Astrocyte of the cerebellum (primary cell): Measurements from ENCODE around the gene NHSL1.

Experiments
- DNase-seq: peaks from one replicate; pipeline ENCODE4 v3.0.0-alpha.2; 2011; ENCODE audit warnings: low read depth
- H3K4me3 ChIP-seq: 2 replicates; pipeline ENCODE4 v1.5.1; 2011; ENCODE audit warnings: mild to moderate bottlenecking, low read depth, low read length, moderate library complexity
- CTCF ChIP-seq: IDR thresholded peaks from 2 replicates; pipeline ENCODE4 v1.5.1; 2012; ENCODE audit warnings: low read length, low read depth, moderate library complexity, mild to moderate bottlenecking; ENCODE audit errors: missing control alignments
- in situ Hi-C: cut with HindIII; loops from 2 replicates; pipeline ENCODE4 v1.10.0; 2017; ENCODE audit warnings: low sequenced_read_pairs

The NHSL1 gene

GRCh38 chr6:138377042-138377441 is 122.3 kb downstream of the NHSL1 start:
- TF ChIP-seq CTCF: no peak
- H3K4me3 ChIP-seq: no peak overlapping the region
- in situ Hi-C loops: no loop called here
- DNase-seq: no peak

DNA sequence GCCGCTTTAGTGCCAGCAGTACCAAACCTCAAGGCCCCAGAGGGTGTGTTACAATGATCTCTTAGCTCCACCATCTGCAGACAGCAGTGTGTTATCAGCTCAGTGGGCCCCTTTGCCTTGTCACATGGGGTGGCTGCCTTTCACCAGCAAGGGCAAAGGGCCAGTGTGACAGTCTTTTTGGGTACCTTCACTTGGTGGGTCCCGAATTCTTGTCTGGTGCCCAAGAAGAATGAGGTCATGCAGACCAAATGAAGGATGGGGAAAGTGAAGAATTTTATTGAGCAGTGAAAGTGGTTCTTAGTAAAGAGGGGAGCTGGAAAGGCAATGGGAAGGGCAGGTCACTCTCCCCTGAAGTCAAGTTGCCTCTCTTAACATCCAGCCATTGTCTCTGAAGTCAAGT is 124.5 kb downstream of the NHSL1 start:
- H3K4me3 ChIP-seq: no peak overlapping the region
- DNase-seq: no peak
- no peak for TF ChIP-seq CTCF
- in situ Hi-C loops: no loop called here

GRCh38 chr6:138374230-138374629 is 125.1 kb downstream of the NHSL1 start:
- DNase-seq: no peak
- TF ChIP-seq CTCF: no peak
- in situ Hi-C loops: no loop called here
- H3K4me3 ChIP-seq: no peak overlapping the region

GRCh38 chr6:138372711-138373463 is 126.4 kb downstream of the NHSL1 start:
- TF ChIP-seq CTCF: no peak
- H3K4me3 ChIP-seq: no peak overlapping the region
- DNase-seq: no peak
- in situ Hi-C loops: no loop called here
